ENCODE data around the gene GPM6B.
"Not testable (repeated sequence)": the region's sequence is repeated elsewhere in the genome, so short reads cannot be mapped to it uniquely, and the experiment has no call there.

GPM6B gene

DNA sequence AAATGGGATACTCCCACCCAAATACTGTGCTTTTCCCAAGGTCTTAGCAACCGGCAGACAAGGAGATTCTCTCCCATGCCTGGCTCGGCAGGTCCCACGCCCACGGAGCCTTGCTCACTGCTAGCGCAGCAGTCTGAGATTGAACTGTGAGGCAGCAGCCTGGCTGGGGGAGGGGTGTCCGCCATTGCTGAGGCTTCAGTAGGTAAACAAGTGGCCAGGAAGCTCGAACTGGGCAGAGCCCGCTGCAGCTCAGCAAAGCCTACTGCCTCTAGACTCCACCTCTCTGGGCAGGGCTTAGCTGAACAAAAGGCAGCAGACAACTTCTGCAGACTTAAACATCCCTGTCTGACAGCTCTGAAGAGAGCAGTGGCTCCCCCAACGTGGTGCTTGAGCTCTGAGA lies 92.0 kb downstream of the GPM6B start:
- not testable (repeated sequence) for DNase-seq (ENCODE audit: low spot score)

- peak; percentile 31 for DNase-seq (ENCODE audit: low spot score)
Observed at GRCh38 chrX:13721819-13722519, 94.9 kb downstream of the GPM6B start.

GRCh38 chrX:13721371-13721770 lies 95.5 kb downstream of the GPM6B start:
- no peak for DNase-seq (ENCODE audit: low spot score)

Data from AG08396 (cell line).